HepG2 (cell line): ENCODE data around the gene SLC4A11. TPM values are rescaled to one million over a fixed set of nuclear protein-coding genes. Genes with fewer than 3 reads are reported as not detected.

Experiments used
- AKNA ChIP-seq: sonication (generic); formaldehyde crosslinking; IDR thresholded peaks from 2 replicates; pipeline ENCODE4 v1.4.0; 2020; ENCODE audit warnings: missing genetic modification reagents, borderline replicate concordance
- BRD4 ChIP-seq: sonication (generic); formaldehyde crosslinking; IDR thresholded peaks from 2 replicates; pipeline ENCODE4 v1.4.0; 2020; ENCODE audit warnings: missing genetic modification reagents
- HNRNPK ChIP-seq: fragments of 200-400 bp; formaldehyde crosslinking; IDR thresholded peaks from 2 replicates; pipeline ENCODE4 v1.6.1; 2018; ENCODE audit warnings: low read length, low read depth, moderate library complexity, mild to moderate bottlenecking; ENCODE audit not compliant: poor library complexity, severe bottlenecking
- KLF6 ChIP-seq: IDR thresholded peaks from 2 replicates; pipeline ENCODE4 v1.8.0; 2016; ENCODE audit warnings: missing biosample characterization, missing genetic modification reagents
- MAFF ChIP-seq: IDR thresholded peaks from 2 replicates; pipeline ENCODE4 v1.6.1; 2011; ENCODE audit warnings: low read depth, low read length, improper control_type of control experiment
- PHF5A ChIP-seq: IDR thresholded peaks from one replicate; pipeline ENCODE4 v1.6.1; 2018; ENCODE audit warnings: low read depth, missing genetic modification reagents; ENCODE audit not compliant: unreplicated experiment
- RAD21 ChIP-seq: fragments of 450-650 bp; formaldehyde crosslinking; IDR thresholded peaks from 2 replicates; pipeline ENCODE4 v1.5.0; 2020; ENCODE audit warnings: mild to moderate bottlenecking
- SNAPC5 ChIP-seq: sonication (generic); formaldehyde crosslinking; IDR thresholded peaks from 2 replicates; pipeline ENCODE4 v1.8.1; 2023; ENCODE audit warnings: mild to moderate bottlenecking, missing genetic modification reagents, borderline replicate concordance
- ZBTB49 ChIP-seq: sonication (generic); formaldehyde crosslinking; IDR thresholded peaks from 2 replicates; pipeline ENCODE4 v1.4.0; 2020; ENCODE audit warnings: missing genetic modification reagents, borderline replicate concordance
- ZNF275 ChIP-seq: sonication (generic); formaldehyde crosslinking; IDR thresholded peaks from 2 replicates; pipeline ENCODE4 v1.8.0; 2022; ENCODE audit warnings: missing genetic modification reagents, mild to moderate bottlenecking, inconsistent platforms, borderline replicate concordance
- ZNF367 ChIP-seq: sonication (generic); formaldehyde crosslinking; IDR thresholded peaks from 2 replicates; pipeline ENCODE4 v1.4.0; 2020; ENCODE audit warnings: missing genetic modification reagents, borderline replicate concordance
- ZNF451 ChIP-seq: sonication (generic); formaldehyde crosslinking; IDR thresholded peaks from 2 replicates; pipeline ENCODE4 v1.5.0; 2020; ENCODE audit warnings: mild to moderate bottlenecking, missing genetic modification reagents
- ZNF572 ChIP-seq: sonication (generic); formaldehyde crosslinking; IDR thresholded peaks from 2 replicates; pipeline ENCODE4 v1.5.1; 2020; ENCODE audit warnings: mild to moderate bottlenecking, missing genetic modification reagents
- ZNF747 ChIP-seq: sonication (generic); formaldehyde crosslinking; IDR thresholded peaks from 2 replicates; pipeline ENCODE4 v1.8.1; 2023; ENCODE audit warnings: missing genetic modification reagents, mild to moderate bottlenecking, borderline replicate concordance
- ZNF772 ChIP-seq: sonication (generic); formaldehyde crosslinking; IDR thresholded peaks from 2 replicates; pipeline ENCODE4 v1.5.0; 2020; ENCODE audit warnings: mild to moderate bottlenecking, missing genetic modification reagents
- ZNF800 ChIP-seq: sonication (generic); formaldehyde crosslinking; IDR thresholded peaks from 2 replicates; pipeline ENCODE4 v1.4.0; 2020; ENCODE audit warnings: missing genetic modification reagents
- polyA plus RNA-seq, 8 experiments: library from polyadenylated mRNA; depleted of rRNA in 3 of 8; stranded (reverse) in 7 of 8; unstranded in 1 of 8; fragments of >200 nt; fragmentation: Illumina TruSeq in 4 of 8; extraction: Trizol in 4 of 8; gene quantifications; 2 replicates each; pipeline versions ENCODE4 v1.2.1 to v1.2.3, GENCODE V29; 2011 to 2016; ENCODE audit warnings: low read depth in 4 of 8, missing spikeins in 1 of 8, mixed read lengths in 1 of 8; ENCODE audit not compliant: insufficient read depth in 1 of 8
- total RNA-seq, 5 experiments: library from RNA; depleted of rRNA; stranded (reverse); fragments of >200 nt; fragmentation: Illumina TruSeq; extraction: Trizol; gene quantifications; 2 replicates each; pipeline ENCODE4 v1.2.3, GENCODE V29; 2016; ENCODE audit warnings: low read depth in 1 of 5

SLC4A11 gene
- total and polyA plus RNA-seq, 2 of the 13 experiments (the other 11 are each of a cell fraction or from before 2014, with no cell fraction given), result 3.9 to 27.0 TPM

GRCh38 chr20:3222635-3223600, 16.1 kb downstream of the SLC4A11 start (continued):
- TF ChIP-seq ZNF800 (CRISPR knock-in tag) (peak; percentile 83), MAFF (peak; percentile 46; the same call in 1 of the 2 replicates), AKNA (CRISPR knock-in tag) (no peak), BRD4 (CRISPR knock-in tag) (0 out of 2 replicates have a peak, but pooled peaks have one; percentile 21), ZNF772 (CRISPR knock-in tag) (peak; percentile 99), ZNF747 (CRISPR knock-in tag) (peak; percentile 99), ZNF572 (CRISPR knock-in tag) (no peak; the same call in 1 of the 2 replicates), ZNF275 (CRISPR knock-in tag) (peak; percentile 98; the same call in 1 of the 2 replicates), HNRNPK (peak; percentile 72), KLF6 (CRISPR knock-in tag) (peak; percentile 77; the same call in 1 of the 2 replicates), SNAPC5 (peak; percentile 54; the same call in 1 of the 2 replicates), ZNF367 (CRISPR knock-in tag) (peak; percentile 87; the same call in 1 of the 2 replicates), PHF5A (CRISPR knock-in tag) (peak; percentile 96), ZBTB49 (CRISPR knock-in tag) (peak; percentile 49; the same call in 1 of the 2 replicates), ZNF451 (no peak), RAD21 (CRISPR knock-in tag) (peak; percentile 49; the same call in 1 of the 2 replicates)
